ENCODE data around the gene SERPINI2. TPM values are rescaled to one million over a fixed set of nuclear protein-coding genes. Genes with fewer than 3 reads are reported as not detected.

The SERPINI2 gene
- total and polyA plus RNA-seq, 2 of the 13 experiments (the other 11 are each of a cell fraction or from before 2014, with no cell fraction given): not detected

GRCh38 chr3:167456157-167456799 lies 17.6 kb downstream of the SERPINI2 start:
- Histone ChIP-seq H3K79me2 (ENCODE audit: insufficient read depth, low read length) (no peaks in the 10 kb centered on the region), H3K4me3 (replicated peaks in 1 of 3; ENCODE audit: insufficient read depth in 1 of 3, low read depth in 2 of 3, low read length in 3 of 3) (no peak overlapping the region), H2AFZ (ENCODE audit: low read length) (no peak overlapping the region), H3K4me2 (ENCODE audit: low read depth, low read length) (no peak overlapping the region), H3K4me1 (ENCODE audit: insufficient read depth, low read length) (no peaks in the 10 kb centered on the region), H3K9ac (ENCODE audit: insufficient read depth, low read depth, low read length) (no peak overlapping the region), H3K27ac (ENCODE audit: extremely low read length, insufficient read depth, low read length) (no peak overlapping the region), H3K36me3 (replicated peaks in 1 of 2; ENCODE audit: control insufficient read depth in 1 of 2, insufficient read depth in 2 of 2, low read length in 2 of 2) (no peaks in the 10 kb centered on the region), H4K20me1 (ENCODE audit: insufficient read depth, low read length) (no peaks in the 10 kb centered on the region), H3K27me3 (ENCODE audit: control insufficient read depth in 1 of 2, insufficient read depth in 2 of 2, low read length in 2 of 2) (no peaks in the 10 kb centered on the region; a peak in 1 of 5 replicates), H3K9me3 (ENCODE audit: low read length) (no peaks in the 10 kb centered on the region)
- DNase-seq (ENCODE audit: low spot score) (no peak), FAIRE-seq (no peak), ATAC-seq (no peak)
- WGBS (ENCODE audit: low lambda C conversion rate): 18% methylated on average over 6 of the region's 6 CpGs
- ChIA-PET CTCF (ENCODE audit: low intra/inter-chr PET ratio, low total read pairs) (no interaction called here), POLR2A (no interaction called here)
- intact Hi-C loops (cut with micrococcal nuclease; ENCODE audit: unreplicated experiment): no loop called here
- TF ChIP-seq ZNF629 (CRISPR knock-in tag; conservative IDR thresholded peaks at IDR 0.05) (no peak), ZNF619 (CRISPR knock-in tag; IDR thresholded peaks at IDR 0.05) (no peak), NR1H2 (CRISPR knock-in tag; IDR thresholded peaks at IDR 0.05; ENCODE audit: borderline replicate concordance, low read depth) (no peak), KAT8 (CRISPR knock-in tag; IDR thresholded peaks at IDR 0.05) (no peak), ZNF225 (CRISPR knock-in tag; IDR thresholded peaks at IDR 0.05) (no peak), MTERF4 (CRISPR knock-in tag; IDR thresholded peaks at IDR 0.05) (no peak), NONO (IDR thresholded peaks at IDR 0.05) (no peak), NONO (CRISPR knock-in tag; conservative IDR thresholded peaks at IDR 0.05) (no peak)
- BruUV-seq (replicated peaks): no TSS peak
- in situ Hi-C loops (cut with HindIII; ENCODE audit: extremely low pct_ligation_motif_present, low pct_unique_long_range_greater_than_20kb): no loop called here

GRCh38 chr3:167453815-167454214 lies 20.0 kb downstream of the SERPINI2 start:
- no peak overlapping the region for H3K4me2 ChIP-seq (ENCODE audit: low read depth, low read length)
- H4K20me1 ChIP-seq (ENCODE audit: insufficient read depth, low read length): no peaks in the 10 kb centered on the region
- POLR2A ChIA-PET: no interaction called here
- no peaks in the 10 kb centered on the region for H3K79me2 ChIP-seq (ENCODE audit: insufficient read depth, low read length)
- CTCF ChIA-PET (ENCODE audit: low intra/inter-chr PET ratio, low total read pairs): no interaction called here
- no peaks in the 10 kb centered on the region for H3K9me3 ChIP-seq (ENCODE audit: low read length)
- no peak overlapping the region for H3K9ac ChIP-seq (ENCODE audit: insufficient read depth, low read depth, low read length)
- H2AFZ ChIP-seq (ENCODE audit: low read length): no peak overlapping the region
- intact Hi-C loops (cut with micrococcal nuclease; ENCODE audit: unreplicated experiment) (no loop called here), in situ Hi-C loops (cut with HindIII; ENCODE audit: extremely low pct_ligation_motif_present, low pct_unique_long_range_greater_than_20kb) (no loop called here)
- H3K4me3 ChIP-seq (replicated peaks in 1 of 3; ENCODE audit: insufficient read depth in 1 of 3, low read depth in 2 of 3, low read length in 3 of 3): no peak overlapping the region
- WGBS (ENCODE audit: low lambda C conversion rate): 0% methylated on average over 2 of the region's 2 CpGs
- peak; percentile 51 to 63 for TF ChIP-seq MAFK (conservative IDR thresholded peaks at IDR 0.05 in 1 of 2, IDR thresholded peaks at IDR 0.05 in 1 of 2; ENCODE audit: low read length in 2 of 2)
- no peak for TF ChIP-seq NR2F1 (CRISPR knock-in tag; IDR thresholded peaks at IDR 0.05)
- TF ChIP-seq TERF1 (CRISPR knock-in tag; IDR thresholded peaks at IDR 0.05): no peak
- TF ChIP-seq NR3C1 (CRISPR knock-in tag; IDR thresholded peaks at IDR 0.05): no peak
- TF ChIP-seq KAT2B (IDR thresholded peaks at IDR 0.05; ENCODE audit: borderline replicate concordance, low read depth, low read length): no peak
- TF ChIP-seq PCBP1 (IDR thresholded peaks at IDR 0.05; ENCODE audit: borderline replicate concordance, low read depth, low read length): no peak
- TF ChIP-seq MAFF (IDR thresholded peaks at IDR 0.05; ENCODE audit: low read depth, low read length): peak; percentile 39
- no peak overlapping the region for H3K27ac ChIP-seq (ENCODE audit: extremely low read length, insufficient read depth, low read length)
- no peak for DNase-seq (ENCODE audit: low spot score)
- no peak for FAIRE-seq
- BruUV-seq (replicated peaks): no TSS peak
- H3K4me1 ChIP-seq (ENCODE audit: insufficient read depth, low read length): no peaks in the 10 kb centered on the region
- H3K36me3 ChIP-seq (replicated peaks in 1 of 2; ENCODE audit: control insufficient read depth in 1 of 2, insufficient read depth in 2 of 2, low read length in 2 of 2): no peaks in the 10 kb centered on the region
- ATAC-seq: no peak
- H3K27me3 ChIP-seq (ENCODE audit: control insufficient read depth in 1 of 2, insufficient read depth in 2 of 2, low read length in 2 of 2): no peaks in the 10 kb centered on the region; a peak in 1 of 5 replicates
